ENCODE results near the gene PREP. TPM values are rescaled to one million over a fixed set of nuclear protein-coding genes. Genes with fewer than 3 reads are reported as not detected.

PREP gene
- total RNA-seq, 1 donor from 2014 or later, result 55.9 TPM

DNA sequence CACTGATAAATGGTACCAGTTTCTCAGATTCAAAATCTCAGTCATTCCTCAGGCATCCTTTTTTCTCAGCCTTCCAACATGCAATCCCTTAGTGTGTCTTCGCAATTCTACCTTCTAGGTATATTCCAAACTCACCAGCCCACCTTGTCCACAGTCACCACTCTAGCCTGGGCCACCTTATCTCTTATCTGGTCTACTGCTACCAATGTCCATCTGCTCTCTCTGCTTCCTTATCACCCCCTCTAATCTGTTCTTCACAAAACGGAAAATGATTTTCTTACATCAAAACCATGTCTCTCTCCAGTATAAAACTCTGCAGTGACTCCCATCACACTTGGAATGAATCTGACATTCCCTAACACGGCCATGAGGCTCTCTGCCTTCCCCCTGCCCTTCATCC, 91.9 kb downstream of the PREP start:
- Mint-ChIP-seq H3K4me1 (ENCODE audit: low read depth) (no peaks in the 10 kb centered on the region), H3K9me3 (no peaks in the 10 kb centered on the region), H3K36me3 (ENCODE audit: low read depth) (peaks cover 21% of the 10 kb centered on the region), H3K4me3 (no peak overlapping the region), H3K27me3 (ENCODE audit: insufficient read depth) (no peaks in the 10 kb centered on the region), H3K27ac (no peak overlapping the region)
- intact Hi-C loops (cut with micrococcal nuclease), result no loop called here
- no peak for DNase-seq (ENCODE audit: low spot score)

DNA sequence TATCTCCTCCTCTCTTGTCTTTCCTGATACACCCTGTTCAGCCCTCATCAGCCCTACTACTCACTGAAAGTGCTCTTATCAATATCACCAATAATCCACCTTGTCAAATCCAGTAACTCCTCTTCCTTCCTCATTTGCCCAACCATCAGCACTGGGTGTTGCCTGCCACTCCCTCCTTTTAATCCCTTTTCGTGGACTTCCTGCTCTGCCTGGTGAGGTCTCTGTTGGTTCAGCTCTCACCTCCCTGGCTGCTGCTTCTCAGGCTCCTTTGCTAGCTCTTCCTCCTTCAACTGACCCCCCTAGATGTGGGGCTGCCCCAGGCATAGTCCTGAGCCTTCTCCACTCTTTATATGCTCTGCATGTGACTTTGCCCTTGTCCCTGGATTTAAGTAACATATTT, 92.5 kb downstream of the PREP start:
- no peak for DNase-seq (ENCODE audit: low spot score)
- Mint-ChIP-seq H3K4me3 (no peak overlapping the region), H3K27ac (no peak overlapping the region), H3K36me3 (ENCODE audit: low read depth) (peaks cover 19% of the 10 kb centered on the region), H3K9me3 (no peaks in the 10 kb centered on the region), H3K4me1 (ENCODE audit: low read depth) (no peaks in the 10 kb centered on the region), H3K27me3 (ENCODE audit: insufficient read depth) (no peaks in the 10 kb centered on the region)
- intact Hi-C loops (cut with micrococcal nuclease), result no loop called here

DNA sequence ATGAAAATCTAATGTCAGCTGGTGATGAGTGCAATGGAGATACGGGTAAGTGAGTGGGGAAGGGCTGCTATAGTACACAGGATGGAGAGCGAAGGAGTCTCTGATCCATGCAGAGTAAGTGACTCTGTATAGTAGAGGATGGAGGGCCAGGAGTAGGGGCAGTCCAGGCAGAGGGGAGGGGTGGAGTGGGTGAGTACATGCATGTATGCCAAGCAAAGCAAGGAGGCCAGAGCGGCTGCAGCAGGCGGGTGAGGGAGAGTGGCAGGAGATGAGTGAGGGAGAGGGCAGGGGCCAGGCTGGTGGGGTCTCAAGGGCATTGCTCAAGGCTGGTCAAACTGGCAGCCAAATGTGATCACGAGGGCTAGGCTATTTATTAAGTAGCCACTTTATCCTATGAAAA, 94.0 kb downstream of the PREP start:
- no peak for DNase-seq (ENCODE audit: low spot score)
- Mint-ChIP-seq H3K4me1 (ENCODE audit: low read depth) (no peaks in the 10 kb centered on the region), H3K27ac (no peak overlapping the region)

DNA sequence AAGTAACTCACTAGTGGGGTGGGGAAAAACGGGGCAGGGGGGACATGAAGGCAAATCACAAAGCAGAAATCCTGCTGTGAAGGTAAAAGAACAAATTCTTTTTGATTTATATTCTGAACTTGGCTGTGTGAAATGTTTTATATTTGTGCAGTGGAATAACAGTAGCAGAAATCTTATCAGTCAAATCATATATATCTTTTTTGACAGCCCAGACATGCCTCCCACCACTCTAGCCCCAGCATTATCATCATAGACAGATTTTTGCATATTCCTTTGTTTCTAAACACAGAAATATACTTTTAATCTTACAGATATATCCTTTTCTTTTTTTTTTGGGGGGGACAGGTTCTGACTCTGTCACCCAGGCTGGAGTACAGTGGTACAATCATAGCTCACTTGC, 97.4 kb downstream of the PREP start:
- intact Hi-C loops (cut with micrococcal nuclease), result no loop called here
- peaks cover 14% of the 10 kb centered on the region for H3K36me3 Mint-ChIP-seq (ENCODE audit: low read depth)

More for the DNA sequence above, 94.0 kb downstream of the PREP start:
- Mint-ChIP-seq H3K4me3 (no peak overlapping the region), H3K27me3 (ENCODE audit: insufficient read depth) (no peaks in the 10 kb centered on the region), H3K36me3 (ENCODE audit: low read depth) (peaks cover 14% of the 10 kb centered on the region), H3K9me3 (no peaks in the 10 kb centered on the region)
- intact Hi-C loops (cut with micrococcal nuclease), result no loop called here

DNA sequence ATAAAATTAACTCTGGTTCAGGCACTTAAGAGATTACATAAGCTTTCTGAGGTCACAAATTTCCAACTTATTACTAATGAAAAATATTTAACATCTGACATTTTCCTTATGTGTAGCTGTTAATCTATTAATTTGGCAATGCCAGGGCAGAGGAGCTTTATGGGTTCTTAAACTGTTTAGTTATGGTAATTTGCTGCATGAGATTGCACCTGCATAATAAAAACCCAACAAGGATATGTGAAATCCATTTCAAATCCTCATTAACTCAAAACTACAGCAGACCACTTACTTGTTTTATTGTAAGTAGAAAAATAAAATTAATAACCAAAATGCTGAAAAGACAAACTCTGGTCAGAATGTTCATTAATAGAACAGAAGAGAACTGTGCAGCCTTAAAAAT, 98.1 kb downstream of the PREP start:
- Mint-ChIP-seq H3K9me3 (no peaks in the 10 kb centered on the region), H3K4me1 (ENCODE audit: low read depth) (no peaks in the 10 kb centered on the region), H3K27ac (no peak overlapping the region), H3K4me3 (no peak overlapping the region), H3K27me3 (ENCODE audit: insufficient read depth) (no peaks in the 10 kb centered on the region), H3K36me3 (ENCODE audit: low read depth) (peaks cover 14% of the 10 kb centered on the region)
- no peak for DNase-seq (ENCODE audit: low spot score)
- intact Hi-C loops (cut with micrococcal nuclease), result no loop called here

More for the DNA sequence above, 97.4 kb downstream of the PREP start:
- Mint-ChIP-seq H3K27ac (no peak overlapping the region), H3K27me3 (ENCODE audit: insufficient read depth) (no peaks in the 10 kb centered on the region), H3K9me3 (no peaks in the 10 kb centered on the region), H3K4me3 (no peak overlapping the region), H3K4me1 (ENCODE audit: low read depth) (no peaks in the 10 kb centered on the region)
- DNase-seq (ENCODE audit: low spot score), result no peak

DNA sequence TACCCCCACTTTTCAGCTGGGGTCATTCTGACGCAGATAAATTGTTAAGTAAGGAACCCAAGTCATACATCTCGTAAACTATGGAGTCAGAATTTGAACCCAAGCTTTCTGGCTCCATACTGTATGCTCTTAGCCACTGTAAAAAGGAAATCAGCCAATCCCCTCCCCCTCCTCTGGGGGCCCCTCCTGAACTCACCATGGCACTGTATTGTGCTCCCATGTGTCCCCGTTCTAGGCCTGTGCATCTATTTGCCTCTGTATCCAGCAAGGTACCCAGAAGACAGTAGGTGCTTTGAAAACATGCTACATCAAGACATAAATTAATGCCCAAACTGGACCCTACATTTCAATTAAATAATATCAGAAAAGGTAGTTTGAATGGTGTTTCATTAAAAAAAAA, 98.5 kb downstream of the PREP start:
- H3K36me3 Mint-ChIP-seq (ENCODE audit: low read depth), result peaks cover 14% of the 10 kb centered on the region
- H3K4me3 Mint-ChIP-seq, result no peak overlapping the region
- intact Hi-C loops (cut with micrococcal nuclease), result no loop called here
- H3K27ac Mint-ChIP-seq, result no peak overlapping the region
- DNase-seq (ENCODE audit: low spot score), result no peak
- H3K4me1 Mint-ChIP-seq (ENCODE audit: low read depth), result no peaks in the 10 kb centered on the region
- no peaks in the 10 kb centered on the region for H3K9me3 Mint-ChIP-seq
- H3K27me3 Mint-ChIP-seq (ENCODE audit: insufficient read depth), result no peaks in the 10 kb centered on the region

DNA sequence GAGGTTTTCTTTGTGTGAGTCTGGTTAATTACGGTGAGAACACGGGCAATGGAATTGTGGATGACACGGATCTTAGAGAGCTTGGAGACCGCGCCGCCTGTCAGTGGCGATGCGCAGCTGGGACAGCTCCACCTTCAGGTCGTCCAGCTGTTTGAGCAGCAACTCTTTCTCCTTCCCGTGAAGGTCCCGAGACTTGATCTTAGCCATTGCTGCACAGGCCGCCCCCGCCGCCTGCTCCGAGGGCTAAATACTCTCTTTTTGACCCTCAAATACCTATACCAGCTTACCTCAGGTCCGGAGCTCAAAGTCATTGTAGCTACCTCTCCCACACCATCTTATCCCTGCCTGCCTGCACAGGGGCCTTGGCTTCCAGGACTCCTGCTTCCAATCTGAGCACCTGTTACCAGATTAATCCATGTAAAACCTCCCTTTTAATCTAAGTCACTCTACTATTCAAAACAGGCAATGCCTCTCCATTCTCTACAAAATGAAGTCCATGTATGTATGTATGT, 100.2 kb downstream of the PREP start:
- Mint-ChIP-seq H3K27ac (no peak overlapping the region), H3K4me3 (no peak overlapping the region), H3K36me3 (ENCODE audit: low read depth) (peaks cover 11% of the 10 kb centered on the region), H3K9me3 (no peaks in the 10 kb centered on the region), H3K4me1 (ENCODE audit: low read depth) (no peaks in the 10 kb centered on the region), H3K27me3 (ENCODE audit: insufficient read depth) (no peaks in the 10 kb centered on the region)
- intact Hi-C loops (cut with micrococcal nuclease), result no loop called here
- no peak for DNase-seq (ENCODE audit: low spot score)

DNA sequence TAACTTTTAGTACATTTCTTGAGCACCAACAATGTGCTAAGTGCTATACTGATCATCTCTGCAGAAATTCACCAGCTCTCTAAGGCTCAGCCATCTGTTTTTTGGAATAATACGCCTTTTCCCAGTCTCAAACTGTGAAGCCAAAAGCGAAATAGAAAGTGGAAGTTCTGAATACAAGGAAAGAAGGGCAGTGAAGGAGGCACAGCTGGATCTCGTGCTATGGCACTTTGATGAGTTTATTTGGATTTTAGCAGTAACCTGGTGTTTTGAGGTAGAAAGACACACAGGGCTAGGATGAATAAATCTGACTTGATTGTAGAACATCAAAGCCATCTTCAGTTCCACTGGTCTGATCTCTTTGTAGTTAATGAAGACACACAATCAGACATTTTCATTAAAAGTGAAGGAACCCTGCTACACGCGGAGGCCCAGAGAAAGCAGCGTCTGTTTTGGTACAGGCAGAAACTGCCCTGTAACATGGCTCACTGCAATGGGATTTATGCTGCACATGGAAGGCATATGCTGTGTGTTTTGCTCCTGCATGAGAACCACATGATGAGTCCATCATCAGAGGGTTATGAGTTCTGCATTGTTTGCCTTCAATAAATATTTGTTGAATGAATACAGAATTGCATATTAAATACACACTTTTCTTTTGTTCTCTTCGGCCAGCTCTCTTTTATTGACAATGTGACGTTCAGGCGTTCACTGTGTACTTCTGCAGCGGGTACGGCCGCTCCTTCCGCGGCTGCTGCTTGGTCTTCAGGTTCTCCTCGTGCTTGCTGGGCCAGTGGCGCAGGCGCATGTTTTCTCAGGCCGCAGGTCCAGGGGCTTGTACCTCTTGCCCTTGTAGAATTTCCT, 100.9 kb downstream of the PREP start:
- no peak overlapping the region for H3K4me3 Mint-ChIP-seq
- no peaks in the 10 kb centered on the region for H3K9me3 Mint-ChIP-seq
- DNase-seq (ENCODE audit: low spot score), result no peak
- intact Hi-C loops (cut with micrococcal nuclease), result no loop called here
- no peak overlapping the region for H3K27ac Mint-ChIP-seq
- peaks cover 10% of the 10 kb centered on the region for H3K36me3 Mint-ChIP-seq (ENCODE audit: low read depth)
- H3K4me1 Mint-ChIP-seq (ENCODE audit: low read depth), result no peaks in the 10 kb centered on the region
- no peaks in the 10 kb centered on the region for H3K27me3 Mint-ChIP-seq (ENCODE audit: insufficient read depth)

DNA sequence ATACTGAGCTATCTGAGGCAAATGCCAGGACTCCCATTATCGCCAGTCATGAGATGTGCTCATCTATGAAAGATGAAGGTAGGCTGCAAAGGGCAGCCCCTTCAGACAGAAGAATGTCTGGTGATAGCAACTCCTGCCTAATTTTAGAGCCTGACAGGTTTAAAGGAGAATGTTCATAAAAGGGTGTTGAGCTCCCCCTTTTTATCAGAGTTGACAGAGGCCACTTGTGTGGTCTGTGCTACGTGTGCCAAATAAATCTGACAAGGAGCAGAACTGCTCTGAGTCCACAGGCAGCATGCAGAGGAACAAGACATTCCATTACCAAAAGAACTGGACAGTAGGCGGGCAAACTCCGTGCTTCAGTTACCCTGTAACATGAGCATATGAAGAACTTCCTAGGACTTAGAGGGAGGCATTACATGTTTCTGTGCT, 101.8 kb downstream of the PREP start:
- Mint-ChIP-seq H3K4me3 (no peak overlapping the region), H3K9me3 (no peaks in the 10 kb centered on the region), H3K36me3 (ENCODE audit: low read depth) (peaks cover 14% of the 10 kb centered on the region), H3K27ac (no peak overlapping the region), H3K27me3 (ENCODE audit: insufficient read depth) (no peaks in the 10 kb centered on the region), H3K4me1 (ENCODE audit: low read depth) (no peaks in the 10 kb centered on the region)
- intact Hi-C loops (cut with micrococcal nuclease), result no loop called here
- DNase-seq (ENCODE audit: low spot score), result no peak

DNA sequence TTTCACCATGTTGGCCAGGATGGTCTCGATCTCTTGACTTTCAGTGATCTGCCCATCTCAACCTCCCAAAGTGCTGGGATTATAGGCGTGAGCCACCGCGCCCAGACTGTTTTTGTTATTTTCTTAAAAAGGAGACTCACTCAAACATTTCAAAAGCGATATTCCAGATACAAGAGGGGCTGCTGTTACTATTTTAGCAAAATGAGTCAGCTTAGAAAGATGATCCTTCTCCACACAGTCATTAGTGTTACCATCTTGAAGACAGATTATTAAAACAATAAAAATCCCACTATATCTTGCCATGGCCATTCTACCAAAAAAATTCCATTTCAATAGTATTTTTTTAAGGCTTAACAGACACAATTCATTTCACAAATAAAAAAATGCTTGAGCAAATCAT, 102.8 kb downstream of the PREP start:
- no peak overlapping the region for H3K4me3 Mint-ChIP-seq
- H3K9me3 Mint-ChIP-seq, result no peaks in the 10 kb centered on the region
- intact Hi-C loops (cut with micrococcal nuclease), result no loop called here
- H3K4me1 Mint-ChIP-seq (ENCODE audit: low read depth), result no peaks in the 10 kb centered on the region
- H3K36me3 Mint-ChIP-seq (ENCODE audit: low read depth), result peaks cover 17% of the 10 kb centered on the region
- H3K27me3 Mint-ChIP-seq (ENCODE audit: insufficient read depth), result no peaks in the 10 kb centered on the region
- no peak overlapping the region for H3K27ac Mint-ChIP-seq
- DNase-seq (ENCODE audit: low spot score), result no peak

DNA sequence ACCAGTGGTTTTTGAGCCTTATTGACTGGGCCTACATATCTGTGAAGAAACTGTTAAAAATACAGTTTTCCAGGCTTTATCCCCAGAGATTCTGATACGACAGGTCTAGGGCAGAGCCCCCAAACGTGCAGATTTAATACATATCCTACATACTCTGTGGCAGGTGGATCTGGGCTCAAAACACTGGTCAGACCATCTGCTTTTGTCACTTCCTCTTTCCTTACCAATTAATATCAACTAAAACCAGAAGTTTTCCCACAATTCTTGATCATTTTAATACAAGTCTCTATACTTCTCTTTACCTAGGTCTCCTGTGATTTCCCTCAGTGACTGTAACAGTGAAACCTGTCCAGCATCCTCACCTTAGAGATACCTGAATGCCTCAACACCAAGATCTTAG, 108.8 kb downstream of the PREP start:
- Mint-ChIP-seq H3K4me3 (no peak overlapping the region), H3K9me3 (no peaks in the 10 kb centered on the region), H3K27ac (no peak overlapping the region), H3K4me1 (ENCODE audit: low read depth) (peaks cover 7% of the 10 kb centered on the region), H3K36me3 (ENCODE audit: low read depth) (peaks cover 9% of the 10 kb centered on the region), H3K27me3 (ENCODE audit: insufficient read depth) (no peaks in the 10 kb centered on the region)
- intact Hi-C loops (cut with micrococcal nuclease), result no loop called here
- no peak for DNase-seq (ENCODE audit: low spot score)

DNA sequence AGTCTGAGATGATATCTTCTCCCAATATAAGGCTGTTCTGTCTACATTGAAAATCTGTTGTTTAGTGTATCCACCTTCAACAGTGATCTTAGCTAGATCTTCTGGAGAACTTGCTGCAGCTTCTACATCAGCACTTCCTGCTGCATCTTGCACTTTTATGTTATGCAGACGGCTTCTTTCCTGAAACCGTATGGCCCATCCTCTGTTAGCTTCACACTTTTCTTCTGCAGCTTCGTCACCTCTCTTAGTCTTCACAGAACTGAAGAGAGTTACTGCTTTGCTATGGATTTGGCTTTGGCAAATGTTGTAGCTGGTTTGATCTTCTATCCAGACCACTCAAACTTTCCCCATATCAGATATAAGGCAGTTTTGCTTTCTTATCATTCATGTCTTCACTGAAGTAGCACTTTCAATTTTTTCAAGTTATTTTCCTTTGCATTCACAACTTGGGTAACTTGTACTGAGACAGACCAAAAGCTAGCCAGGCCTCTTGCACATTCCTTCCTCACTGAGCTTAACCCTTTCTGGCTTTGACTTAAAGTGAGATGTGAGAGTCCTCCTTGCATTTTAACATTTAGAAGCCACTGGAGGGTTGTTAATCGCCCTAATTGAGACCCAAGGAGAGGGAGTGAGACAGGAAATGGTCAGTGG, 110.1 kb downstream of the PREP start:
- Mint-ChIP-seq H3K4me3 (no peak overlapping the region), H3K36me3 (ENCODE audit: low read depth) (peaks cover 10% of the 10 kb centered on the region), H3K4me1 (ENCODE audit: low read depth) (peaks cover 7% of the 10 kb centered on the region), H3K9me3 (no peaks in the 10 kb centered on the region), H3K27ac (no peak overlapping the region), H3K27me3 (ENCODE audit: insufficient read depth) (no peaks in the 10 kb centered on the region)
- intact Hi-C loops (cut with micrococcal nuclease), result no loop called here
- no peak for DNase-seq (ENCODE audit: low spot score)

DNA sequence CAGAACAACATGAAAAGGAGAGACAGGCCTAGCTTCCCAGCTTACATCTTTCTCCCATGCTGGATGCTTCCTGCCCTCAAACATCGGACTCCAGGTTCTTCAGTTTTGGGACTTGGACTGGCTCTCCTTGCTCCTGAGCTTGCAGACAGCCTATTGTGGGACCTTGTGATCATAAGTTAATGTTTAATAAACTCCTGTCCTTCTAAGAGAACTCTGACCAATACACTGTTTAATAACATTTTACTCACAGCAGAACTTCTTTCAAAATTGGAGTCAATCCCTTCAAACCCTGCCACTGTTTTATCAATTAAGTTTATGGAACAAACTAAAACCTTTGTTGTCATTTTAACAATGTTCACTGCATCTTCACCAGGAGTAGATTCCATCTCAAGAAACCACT, 111.4 kb downstream of the PREP start:
- Mint-ChIP-seq H3K9me3 (no peaks in the 10 kb centered on the region), H3K27me3 (ENCODE audit: insufficient read depth) (no peaks in the 10 kb centered on the region), H3K27ac (no peak overlapping the region), H3K36me3 (ENCODE audit: low read depth) (peaks cover 5% of the 10 kb centered on the region), H3K4me3 (no peak overlapping the region), H3K4me1 (ENCODE audit: low read depth) (peaks cover 7% of the 10 kb centered on the region)
- intact Hi-C loops (cut with micrococcal nuclease), result no loop called here
- no peak for DNase-seq (ENCODE audit: low spot score)

All from activated T-helper 1 cell treated with anti-CD3 and anti-CD28 coated beads, Interleukin-12 subunit alpha, Interleukin-12 subunit beta, Interleukin-2, Interleukin-4 antibody, amounts not matched to agents 30 ng/mL and 10 ng/mL and 1 ng/mL, durations not matched to agents 14 hours and 24 hours and 36 hours (primary cell).